ENCODE measurements around the gene OR10H3.

- TF ChIP-seq CTCF (IDR thresholded peaks at IDR 0.05), result no peak
- TF ChIP-seq POLR2A (IDR thresholded peaks at IDR 0.05), result no peak
Observed at GRCh38 chr19:15701757-15702533, 35.8 kb upstream of the OR10H3 start.

Measured in right lobe of liver (tissue), 4 donors.